NT2/D1 (cell line): ENCODE measurements around the gene TAF5L.

Experiments
- SUZ12 ChIP-seq: IDR thresholded peaks from 2 replicates; pipeline ENCODE4 v1.6.1; 2011; ENCODE audit not compliant: insufficient read length, insufficient read depth; ENCODE audit errors: extremely low read depth
- YY1 ChIP-seq: IDR thresholded peaks from 2 replicates; pipeline ENCODE4 v1.6.1; 2011; ENCODE audit not compliant: insufficient read length, insufficient read depth
- ZNF274 ChIP-seq: IDR thresholded peaks from 2 replicates; pipeline ENCODE4 v1.6.1; 2011; ENCODE audit warnings: mild to moderate bottlenecking, low read depth, low read length

DNA sequence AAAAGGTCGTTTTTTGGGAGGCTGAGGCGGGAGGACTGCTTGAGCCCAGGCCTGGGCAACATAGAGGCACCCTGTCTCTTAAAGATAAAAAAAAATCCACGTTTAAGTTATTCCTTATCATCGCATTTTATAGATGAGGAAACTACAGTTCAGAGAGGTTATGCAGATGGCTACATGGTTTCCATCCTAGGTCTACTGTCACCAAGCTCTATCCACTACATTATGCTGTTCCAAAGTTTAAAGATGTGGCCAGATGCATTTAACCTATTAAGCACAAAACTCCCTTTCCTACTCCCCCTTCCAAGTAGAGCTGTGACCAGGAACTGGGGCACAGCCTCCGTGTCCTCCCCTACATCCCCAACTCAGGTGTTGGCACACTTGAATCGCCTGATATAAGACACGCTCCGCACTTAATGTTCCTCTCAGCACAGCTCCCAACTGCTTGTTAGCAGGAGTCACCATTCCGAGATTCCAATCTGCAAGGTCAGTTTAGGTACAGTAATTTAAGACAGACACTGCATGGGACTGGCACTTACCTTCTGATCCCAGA, 1.3 kb downstream of the TAF5L start:
- TF ChIP-seq SUZ12: no peak
- no peak for TF ChIP-seq YY1
- no peak for TF ChIP-seq ZNF274
